Activated CD4-positive, alpha-beta T cell treated with anti-CD3 and anti-CD28 coated beads for 4 hours (primary cell): Measurements from ENCODE around the gene NETO2.
"Not testable (repeated sequence)": the region's sequence is repeated elsewhere in the genome, so short reads cannot be mapped to it uniquely, and the experiment has no call there.

Experiments used
- DNase-seq, 2 donors: peaks; one replicate each; pipeline ENCODE4 v3.0.0-alpha.2; 2020

Gene NETO2

GRCh38 chr16:47132308-47132707 lies 11.4 kb downstream of the NETO2 start:
- DNase-seq = no peak

- no peak for DNase-seq
Observed at GRCh38 chr16:47129755-47130435, 13.8 kb downstream of the NETO2 start.

- no peak for DNase-seq
Observed at GRCh38 chr16:47127541-47127940, 16.2 kb downstream of the NETO2 start.

GRCh38 chr16:47125757-47126156 lies 18.0 kb downstream of the NETO2 start:
- no peak for DNase-seq

GRCh38 chr16:47113130-47113529 lies 30.6 kb downstream of the NETO2 start:
- no peak for DNase-seq

GRCh38 chr16:47110939-47111338 lies 32.8 kb downstream of the NETO2 start:
- no peak for DNase-seq

GRCh38 chr16:47109361-47109760 lies 34.4 kb downstream of the NETO2 start:
- no peak for DNase-seq

- DNase-seq = not testable (repeated sequence)
Observed at GRCh38 chr16:47102921-47103320, 40.8 kb downstream of the NETO2 start.

GRCh38 chr16:47097154-47097553 lies 46.6 kb downstream of the NETO2 start:
- not testable (repeated sequence) for DNase-seq

- DNase-seq = no peak
Observed at GRCh38 chr16:47096297-47096696, 47.4 kb downstream of the NETO2 start.

- DNase-seq = no peak
Observed at GRCh38 chr16:47084198-47084597, 59.5 kb downstream of the NETO2 start.

GRCh38 chr16:47082099-47082865 lies 61.5 kb downstream of the NETO2 start:
- DNase-seq = no peak

- no peak for DNase-seq
Observed at GRCh38 chr16:47081115-47081514, 62.6 kb downstream of the NETO2 start.

- no peak for DNase-seq
Observed at GRCh38 chr16:47079860-47080259, 63.9 kb downstream of the NETO2 start.

GRCh38 chr16:47073223-47074155 lies 70.3 kb downstream of the NETO2 start:
- no peak for DNase-seq

- DNase-seq = no peak
Observed at GRCh38 chr16:47072158-47072557, 71.6 kb downstream of the NETO2 start.

- no peak for DNase-seq
Observed at GRCh38 chr16:47069841-47070584, 73.7 kb downstream of the NETO2 start.

GRCh38 chr16:47069313-47069712 lies 74.4 kb downstream of the NETO2 start:
- no peak for DNase-seq

- no peak for DNase-seq
Observed at GRCh38 chr16:47067203-47067602, 76.5 kb downstream of the NETO2 start.

GRCh38 chr16:47065766-47066688 lies 77.7 kb downstream of the NETO2 start:
- DNase-seq = no peak

- no peak for DNase-seq
Observed at GRCh38 chr16:47064775-47065174, 79.0 kb downstream of the NETO2 start.
